Left cardiac atrium (tissue), 4 donors: Measurements from ENCODE around the gene SYNDIG1. TPM values are rescaled to one million over a fixed set of nuclear protein-coding genes. Genes with fewer than 3 reads are reported as not detected.

Experiments used
- ATAC-seq, 2 donors: fragments of 200-7000 bp; cut with Tn5 transposase; one replicate each; pipeline ENCODE4 v1.9.1; 2020; ENCODE audit warnings: mild to moderate bottlenecking in 2 of 2, moderate library complexity in 2 of 2
- DNase-seq: peaks from one replicate; pipeline ENCODE4 v3.0.0-alpha.2; 2020
- intact Hi-C, 2 donors: fragments of 100-400 bp; cut with DNase I; formaldehyde crosslinking; loops; one replicate each; pipeline versions ENCODE4 v1.14.1 to v1.15.1; 2022 to 2023
- total RNA-seq, 2 donors: library from RNA; stranded (reverse); fragmentation: NEBNext Ultra II Directional; extraction: Animal tissue kit (Norgen Biotek cat#: 25700); gene quantifications; one replicate each; pipeline ENCODE4 v1.2.1, GENCODE V29; 2021
- donor health status: DM: no; HTN: yes; CAD: no.
- donor health status: DM: no; HTN: yes; CAD: no; lungs with severe emphysema.
- donor health status: DM: yes; HTN: yes; CAD: no.
- donor health status: Dilated cardiomyopathy.

Gene SYNDIG1
- total RNA-seq, 2 donors from 2014 or later, result 16.7 to 28.4 TPM

DNA sequence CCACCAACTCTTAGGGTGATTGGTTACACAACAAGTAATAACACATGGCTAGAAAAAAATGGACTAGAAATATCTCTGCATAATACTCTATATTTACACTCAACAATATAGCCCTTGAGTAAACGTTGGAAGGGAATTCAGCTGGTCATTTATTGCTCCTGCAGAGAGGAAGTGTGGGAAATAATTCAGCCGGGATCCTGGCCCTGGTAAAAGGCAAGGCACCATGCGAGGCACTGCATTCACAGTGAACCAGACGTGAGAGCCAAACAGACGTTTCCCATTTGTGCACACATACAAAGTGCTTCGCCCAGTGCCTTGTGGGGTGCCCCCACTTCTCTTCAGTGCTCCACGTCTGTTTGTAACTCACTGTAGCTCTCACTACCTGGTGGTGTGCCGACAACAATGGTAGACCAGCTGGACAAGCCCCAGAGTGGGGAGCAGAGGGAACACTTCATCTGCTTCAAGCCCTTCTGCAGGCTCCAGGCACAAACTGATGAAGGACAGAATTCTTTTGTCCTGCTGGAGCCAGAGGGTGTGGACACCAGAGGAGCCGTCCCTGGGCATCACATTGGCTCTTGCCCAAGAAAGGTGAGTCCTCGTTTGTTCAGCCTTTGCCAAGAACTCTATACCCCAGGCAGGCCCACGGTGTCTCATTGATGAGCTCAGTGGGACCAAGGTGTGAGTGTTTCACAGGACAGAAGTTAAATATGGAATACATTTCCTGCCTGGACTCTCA lies 18.8 kb downstream of the SYNDIG1 start:
- intact Hi-C loops, result no loop called here
- ATAC-seq, result no peak
- DNase-seq, result no peak

DNA sequence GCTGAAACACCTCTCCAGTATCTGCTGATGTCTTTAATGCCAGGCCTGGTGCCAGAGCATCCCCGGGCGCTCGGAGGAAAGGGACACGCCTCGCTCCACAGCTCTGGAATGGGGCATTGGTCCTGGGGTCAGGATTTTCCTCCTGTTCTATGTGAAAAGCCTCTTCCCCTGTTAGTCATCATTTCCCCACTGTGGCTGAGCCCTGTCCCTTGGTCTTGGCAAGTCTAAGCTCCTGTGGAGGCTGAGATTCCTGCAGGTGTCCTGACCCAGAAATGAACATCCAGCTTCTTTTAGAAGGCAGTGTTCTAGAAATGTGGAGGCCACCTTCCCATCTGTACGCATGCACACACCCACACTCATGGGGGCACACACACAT lies 19.4 kb downstream of the SYNDIG1 start:
- ATAC-seq (no peak), DNase-seq (no peak)
- intact Hi-C loops, result no loop called here

DNA sequence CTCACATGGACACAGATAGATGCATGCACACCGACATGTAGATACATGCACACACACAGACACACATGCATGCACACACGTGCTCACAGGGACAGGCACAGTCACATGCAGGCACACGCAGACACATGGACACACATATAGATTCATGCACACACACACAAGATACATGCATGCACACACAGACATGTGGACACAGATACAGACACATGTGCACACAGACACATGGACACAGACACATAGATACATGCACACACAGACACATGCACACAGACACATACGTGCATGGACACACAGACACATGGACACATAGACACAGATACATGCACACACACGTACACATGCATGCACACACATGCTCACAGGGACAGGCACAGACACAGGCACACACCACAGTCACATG lies 19.8 kb downstream of the SYNDIG1 start:
- ATAC-seq (no peak), DNase-seq (no peak)
- intact Hi-C loops, result no loop called here

DNA sequence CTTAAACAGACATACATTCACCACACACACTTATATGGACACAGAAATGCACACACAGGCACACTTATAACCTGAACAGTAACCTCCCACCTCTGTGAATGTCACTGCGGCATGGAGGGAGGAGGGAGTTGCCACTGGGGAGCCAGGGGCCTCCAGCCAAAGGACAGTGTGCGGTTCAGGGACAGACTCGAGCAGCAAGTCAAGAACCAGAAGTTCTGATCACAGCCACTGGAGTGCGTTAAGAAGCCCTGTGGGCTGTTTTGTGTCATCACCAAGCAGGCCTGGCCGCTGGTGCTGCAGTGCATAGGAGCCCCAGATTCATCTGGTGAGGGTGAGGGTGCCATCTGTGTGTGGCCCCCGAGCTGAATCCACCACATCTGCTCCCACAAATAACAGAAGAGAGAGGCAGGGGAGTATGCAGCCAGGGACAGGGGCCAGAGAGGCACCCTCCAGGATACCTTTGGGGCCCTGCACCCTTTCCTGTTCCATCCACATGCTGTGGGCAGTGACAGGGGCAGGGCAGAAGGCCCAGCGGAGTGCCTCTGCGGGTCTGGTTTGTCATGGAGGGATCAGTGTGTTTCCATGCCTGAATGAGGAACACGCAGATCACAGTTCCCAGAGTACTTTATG lies 20.3 kb downstream of the SYNDIG1 start:
- intact Hi-C loops, result no loop called here
- DNase-seq (no peak), ATAC-seq (no peak)

DNA sequence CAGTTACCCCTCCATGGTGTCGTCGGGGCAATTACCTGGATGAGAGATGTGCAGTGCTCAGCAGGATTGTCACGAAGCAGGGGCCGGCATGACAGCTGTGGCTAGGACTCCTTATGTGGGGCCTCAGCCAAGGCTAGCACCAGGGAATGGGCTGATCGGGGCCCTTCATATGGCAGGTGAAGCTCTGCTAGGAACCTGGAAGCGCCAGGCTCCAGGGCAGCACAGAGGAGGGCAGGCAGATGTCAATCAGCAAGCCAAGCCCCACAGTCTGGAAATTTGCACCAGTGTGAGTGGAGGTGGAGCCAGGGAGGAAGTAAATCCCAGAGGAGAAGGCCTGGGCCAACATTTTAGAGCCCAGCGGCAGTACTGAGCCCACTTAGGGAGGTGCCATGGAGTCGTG lies 21.2 kb downstream of the SYNDIG1 start:
- no peak for DNase-seq
- intact Hi-C loops, result no loop called here
- ATAC-seq, result no peak

DNA sequence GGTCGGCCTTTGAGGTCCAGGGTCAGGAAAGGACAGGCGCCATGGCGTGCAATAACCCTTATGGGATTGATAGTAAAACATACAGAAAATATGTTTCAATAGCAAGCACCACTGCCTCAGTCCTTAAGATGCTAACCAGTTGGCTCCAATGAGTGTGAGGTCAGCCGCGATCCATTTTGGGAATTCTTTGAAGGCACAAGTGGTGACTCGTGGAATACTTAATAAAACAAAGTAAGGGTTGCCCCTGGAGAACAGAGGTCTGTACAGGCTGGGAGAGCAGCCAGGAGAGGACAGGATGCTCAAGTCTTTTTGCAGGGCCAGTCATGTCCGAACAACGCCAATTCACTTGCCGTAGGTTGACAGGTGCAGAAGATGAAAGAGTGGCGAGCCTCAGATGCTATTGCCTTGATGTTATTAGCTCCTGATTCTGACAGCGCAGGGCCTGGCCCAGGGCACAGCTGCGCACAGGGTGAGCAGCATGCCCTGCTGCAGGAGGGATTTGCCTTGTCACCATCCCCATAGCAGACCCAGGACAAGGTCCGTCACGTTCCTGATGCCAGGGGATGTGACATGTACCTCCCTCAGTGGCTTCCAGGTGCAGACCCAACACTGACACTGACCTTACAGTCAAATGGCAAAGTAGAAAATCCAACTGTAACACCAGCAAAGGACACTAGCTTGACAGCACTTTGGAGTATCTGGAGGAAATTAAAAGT lies 21.8 kb downstream of the SYNDIG1 start:
- ATAC-seq (no peak), DNase-seq (no peak)
- intact Hi-C loops, result no loop called here

DNA sequence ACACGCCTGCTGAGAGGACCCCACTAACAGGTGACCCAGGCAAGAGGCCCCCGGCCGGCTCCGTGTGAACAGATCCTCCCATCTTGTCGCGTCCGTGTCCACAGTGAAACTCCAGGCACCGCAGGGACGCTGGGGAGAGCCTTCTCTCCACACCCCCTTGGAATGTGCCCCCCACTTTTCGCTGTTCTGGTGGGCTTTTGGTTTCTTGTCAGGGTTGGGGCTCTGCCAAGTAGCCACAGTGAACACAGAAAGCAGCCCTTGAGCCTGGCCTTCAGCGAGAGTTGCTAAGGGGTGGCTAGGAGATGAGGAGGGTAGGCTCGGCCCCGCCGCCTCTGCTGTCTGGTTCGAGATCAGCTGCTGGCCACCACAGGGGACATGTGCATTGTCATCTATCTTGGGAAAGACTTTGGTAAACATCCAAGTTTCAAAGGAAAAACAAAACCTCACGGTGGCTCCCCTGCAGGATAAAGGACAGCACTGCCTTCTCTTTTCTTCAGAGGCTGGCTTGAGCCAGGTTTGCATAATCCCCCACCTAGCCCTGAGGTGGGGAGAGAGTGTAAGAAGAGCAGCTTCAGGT lies 22.7 kb downstream of the SYNDIG1 start:
- DNase-seq (no peak), ATAC-seq (peak; percentile 14 to 45)
- intact Hi-C loops, result no loop called here

DNA sequence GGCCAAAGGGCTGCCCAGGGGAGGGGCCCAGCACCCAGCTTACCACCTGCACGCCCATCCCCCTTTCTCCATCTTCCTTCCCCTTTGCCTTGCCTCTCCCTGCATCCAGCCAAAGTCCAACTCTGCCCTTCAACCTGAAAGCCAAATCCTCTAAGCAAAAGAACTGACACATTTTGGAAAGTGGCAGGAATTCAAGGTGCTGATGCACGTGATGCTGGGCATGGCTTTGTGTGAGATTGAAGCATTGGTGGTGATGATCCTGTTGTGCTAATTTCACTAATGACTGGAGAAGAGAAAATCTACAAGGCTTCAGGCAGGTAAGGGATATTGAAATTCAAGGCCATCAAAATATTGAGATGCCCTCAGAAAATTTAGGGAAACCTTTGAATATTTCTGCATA lies 23.3 kb downstream of the SYNDIG1 start:
- intact Hi-C loops, result no loop called here
- no peak for ATAC-seq
- no peak for DNase-seq

DNA sequence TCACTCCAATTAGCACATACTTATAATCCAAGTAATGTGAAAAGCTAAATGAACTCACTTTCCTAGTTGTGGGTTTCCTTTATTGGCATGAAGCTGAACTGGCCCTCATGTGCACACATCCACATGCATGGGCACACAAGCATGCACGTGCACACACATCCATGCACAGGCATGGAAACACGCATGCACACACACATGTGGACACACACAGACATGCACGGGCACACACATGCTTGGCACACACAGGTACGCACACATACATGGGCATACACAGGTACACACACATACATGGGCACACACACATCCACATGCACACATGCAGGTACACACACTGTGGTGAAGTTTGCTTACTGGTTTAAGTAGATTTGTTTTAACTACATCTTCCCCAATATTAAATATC lies 23.8 kb downstream of the SYNDIG1 start:
- intact Hi-C loops, result no loop called here
- ATAC-seq, result no peak
- no peak for DNase-seq

DNA sequence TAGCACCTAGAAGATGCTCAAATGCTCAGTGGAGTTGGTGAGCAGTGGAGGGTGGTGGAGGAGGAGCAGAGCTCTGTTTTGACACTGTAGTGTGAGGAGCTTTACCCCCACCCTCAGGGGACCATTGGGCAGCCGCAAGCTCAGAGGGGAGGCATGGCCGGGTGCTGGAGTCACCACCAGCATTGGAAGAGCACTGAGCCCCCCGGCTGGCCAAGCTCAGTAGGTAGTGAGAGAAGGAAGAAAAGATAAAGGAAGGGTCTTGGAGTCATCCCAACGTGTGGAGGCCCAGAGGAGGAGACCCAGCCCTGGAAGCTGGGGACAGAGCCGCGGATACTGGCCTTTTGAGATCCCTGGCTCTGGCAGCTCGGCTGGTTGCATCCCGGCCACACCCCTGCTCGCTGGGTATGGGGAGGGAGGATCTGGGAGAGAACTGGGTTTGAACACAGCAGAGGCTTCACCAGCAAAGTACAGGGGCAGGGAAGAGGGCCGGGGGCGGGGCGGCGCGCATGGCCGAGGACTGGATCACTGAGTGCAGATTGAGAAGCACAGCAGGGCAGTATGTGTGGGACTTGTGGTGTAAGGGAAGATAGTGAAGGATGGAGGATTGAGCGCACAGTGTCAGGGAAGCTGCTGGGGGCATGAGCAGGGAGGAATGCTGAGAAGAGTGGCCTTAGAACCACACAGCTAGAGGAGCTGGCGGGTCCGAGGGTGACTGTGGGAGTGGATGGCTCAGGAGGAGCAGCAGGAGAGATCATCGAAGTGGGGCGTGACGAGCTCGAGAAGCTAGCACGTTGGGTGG lies 24.4 kb downstream of the SYNDIG1 start:
- ATAC-seq (no peak), DNase-seq (no peak)
- intact Hi-C loops, result no loop called here

DNA sequence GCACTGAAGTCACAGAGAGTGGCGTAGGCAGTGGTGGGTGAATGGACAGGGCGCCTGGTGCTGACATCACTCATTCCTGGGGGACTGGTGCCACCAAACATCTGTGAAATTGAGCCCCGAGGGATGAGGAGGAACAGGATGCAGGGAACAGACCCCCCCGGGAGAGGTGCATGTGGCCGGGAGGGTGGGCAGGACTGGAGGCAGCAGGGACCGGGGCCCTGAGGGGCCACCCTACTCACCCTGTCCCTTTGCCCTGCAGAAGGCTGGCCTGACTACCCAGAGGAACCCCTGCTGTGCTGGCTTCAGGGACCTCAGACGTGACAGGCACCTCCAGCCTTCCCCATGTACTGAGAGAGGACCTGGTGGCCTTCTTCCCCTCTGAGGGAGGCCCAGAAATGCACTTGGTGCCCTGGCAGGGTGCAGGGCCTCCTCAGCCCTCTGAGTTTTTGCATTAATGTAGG lies 25.1 kb downstream of the SYNDIG1 start:
- no peak for DNase-seq
- intact Hi-C loops, result no loop called here
- ATAC-seq, result no peak

DNA sequence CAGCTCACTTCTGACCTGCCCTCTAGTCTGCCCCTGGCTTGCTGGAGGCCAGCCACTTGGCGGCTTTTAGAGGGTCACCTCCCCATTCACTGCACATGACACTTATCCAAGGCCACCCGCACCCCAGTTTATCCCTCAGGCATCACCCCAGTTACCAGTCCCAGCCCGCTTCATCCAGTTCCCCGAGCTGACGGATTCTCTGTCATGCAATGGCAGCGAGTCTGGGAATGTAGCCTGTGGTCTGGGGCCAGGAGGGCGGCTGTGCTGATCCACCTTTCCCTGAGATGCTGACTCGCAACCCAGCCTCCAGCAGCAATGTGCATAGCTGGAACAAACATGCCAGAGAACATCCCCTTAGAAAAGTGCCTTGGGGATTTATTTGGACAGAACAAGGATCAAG lies 25.8 kb downstream of the SYNDIG1 start:
- DNase-seq (no peak), ATAC-seq (no peak)
- intact Hi-C loops, result no loop called here

DNA sequence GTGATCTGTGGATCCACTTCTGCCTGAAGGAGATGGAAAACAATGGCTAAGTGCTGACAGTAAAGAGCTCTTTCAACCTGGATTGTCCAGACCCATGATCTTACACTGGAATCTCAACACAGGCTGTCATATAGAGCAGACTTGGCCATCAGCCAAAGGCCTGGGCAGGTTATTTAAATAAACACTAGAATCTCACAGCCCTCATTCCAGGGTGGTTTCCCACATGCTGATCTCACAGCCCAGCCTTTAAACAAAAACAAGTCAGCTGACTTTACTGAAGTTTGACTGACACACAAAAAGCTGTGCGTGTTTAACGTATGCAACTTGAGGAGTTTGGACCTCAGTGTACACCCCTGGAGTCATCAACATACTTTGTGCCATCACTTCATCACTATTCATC lies 28.4 kb downstream of the SYNDIG1 start:
- DNase-seq (no peak), ATAC-seq (no peak)
- intact Hi-C loops, result no loop called here

DNA sequence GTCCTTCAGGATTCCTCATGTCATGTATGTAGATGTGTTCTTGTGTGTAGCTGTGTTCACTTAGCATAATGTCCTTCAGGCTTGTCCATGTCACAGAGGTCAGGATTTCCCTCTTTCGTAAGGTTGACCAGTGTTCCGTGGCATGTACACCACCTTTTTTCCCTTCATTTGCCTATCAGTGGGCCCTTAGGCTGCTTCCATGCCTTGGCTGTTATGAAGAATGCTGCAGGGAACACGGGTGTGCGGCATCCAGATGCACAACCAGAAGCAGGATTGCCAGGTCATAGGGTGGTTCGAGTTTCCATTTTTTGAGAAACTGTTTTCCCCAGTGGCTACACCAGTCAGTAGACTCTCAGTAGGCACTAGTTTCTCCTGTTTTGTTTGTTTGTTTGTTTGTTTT lies 29.2 kb downstream of the SYNDIG1 start:
- ATAC-seq (no peak), DNase-seq (no peak)
- intact Hi-C loops, result no loop called here

DNA sequence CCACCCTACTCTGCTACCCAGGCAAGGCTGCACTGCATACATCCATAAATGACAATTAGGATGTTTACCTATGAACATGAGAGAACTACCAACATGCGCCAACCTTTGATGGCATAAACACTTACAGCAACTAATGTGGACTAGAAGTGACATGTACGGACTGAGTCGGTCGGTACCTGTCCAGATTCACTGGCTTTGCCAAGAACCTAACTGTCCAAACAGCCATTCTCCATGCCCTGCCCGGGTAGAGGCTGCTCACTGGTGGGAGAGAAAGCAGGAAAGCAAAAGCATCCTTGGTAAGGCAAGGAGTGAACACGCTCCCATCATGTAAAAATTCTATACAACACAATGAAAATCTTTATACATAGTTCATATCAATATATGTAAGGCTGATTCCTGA lies 30.0 kb downstream of the SYNDIG1 start:
- ATAC-seq, result no peak

DNA sequence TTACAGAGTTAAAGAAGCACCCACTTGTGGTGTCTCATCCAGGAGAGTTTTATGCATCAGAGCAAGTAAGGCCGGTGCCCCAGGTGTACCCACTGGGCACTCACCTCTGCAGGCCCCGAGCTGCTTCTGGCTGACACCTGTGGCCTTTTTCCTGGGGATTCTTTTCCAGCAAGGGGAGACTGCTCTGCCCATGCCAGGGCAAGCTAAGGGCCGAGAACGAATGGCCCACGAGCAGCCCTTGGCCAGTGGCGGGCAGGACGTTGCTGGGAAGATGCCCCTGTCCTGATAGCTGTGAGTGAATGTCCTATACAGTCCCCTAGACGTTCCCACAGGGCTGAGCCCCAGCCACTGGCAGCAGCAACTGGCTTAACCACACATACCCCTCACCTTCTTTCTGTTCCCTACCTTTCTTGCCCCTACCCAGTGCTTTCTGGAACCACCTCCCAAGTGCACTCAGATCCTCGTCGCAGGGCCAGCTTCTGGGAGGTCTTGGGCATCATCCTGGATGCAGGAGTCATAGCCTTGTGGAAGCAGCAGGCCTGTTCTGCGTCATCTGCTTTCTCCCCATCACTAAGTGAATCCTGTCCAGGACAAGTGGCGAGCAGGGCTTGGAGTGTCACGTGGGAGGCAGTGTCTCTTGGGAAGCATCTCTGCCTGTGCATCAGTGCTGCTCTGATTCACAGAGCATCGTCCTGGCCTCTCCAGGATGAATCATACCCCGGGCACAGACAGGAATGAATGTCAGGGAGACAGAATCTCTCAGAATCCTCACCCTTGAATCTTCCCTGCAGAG lies 32.5 kb downstream of the SYNDIG1 start:
- intact Hi-C loops, result loop anchor here in 1 of 2 donors (5.0 kb wide), 3 partner anchors 35 to 130 kb away; partner anchors contain the start of gene SYNDIG1
- DNase-seq, result peak; percentile 71
- ATAC-seq, result peak; percentile 27 to 84

More for the DNA sequence above, 30.0 kb downstream of the SYNDIG1 start:
- intact Hi-C loops, result no loop called here
- no peak for DNase-seq

DNA sequence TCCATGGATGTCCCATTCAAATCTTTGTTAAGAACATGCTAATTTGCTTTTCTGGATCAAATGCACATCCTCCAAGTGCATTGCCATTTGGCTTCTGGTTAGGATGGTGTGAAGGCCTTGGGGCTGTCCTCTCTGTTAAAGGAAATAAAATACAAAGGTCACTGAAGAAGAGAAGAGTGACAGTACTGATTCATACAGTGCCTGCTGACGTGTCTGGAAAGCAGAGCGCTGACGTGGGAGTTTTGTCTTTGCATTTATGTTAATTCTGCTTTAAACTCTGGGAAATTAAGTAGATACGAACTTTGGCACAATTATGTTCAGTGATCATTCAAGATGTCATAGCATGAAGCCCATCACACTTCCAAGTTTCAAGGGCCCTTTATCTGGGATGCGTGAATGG lies 33.2 kb downstream of the SYNDIG1 start:
- intact Hi-C loops, result loop anchor here in 1 of 2 donors (5.0 kb wide), 3 partner anchors 35 to 130 kb away; partner anchors contain the start of gene SYNDIG1
- ATAC-seq, result peak in 1 of 2 donors; percentile 54
- DNase-seq, result no peak

DNA sequence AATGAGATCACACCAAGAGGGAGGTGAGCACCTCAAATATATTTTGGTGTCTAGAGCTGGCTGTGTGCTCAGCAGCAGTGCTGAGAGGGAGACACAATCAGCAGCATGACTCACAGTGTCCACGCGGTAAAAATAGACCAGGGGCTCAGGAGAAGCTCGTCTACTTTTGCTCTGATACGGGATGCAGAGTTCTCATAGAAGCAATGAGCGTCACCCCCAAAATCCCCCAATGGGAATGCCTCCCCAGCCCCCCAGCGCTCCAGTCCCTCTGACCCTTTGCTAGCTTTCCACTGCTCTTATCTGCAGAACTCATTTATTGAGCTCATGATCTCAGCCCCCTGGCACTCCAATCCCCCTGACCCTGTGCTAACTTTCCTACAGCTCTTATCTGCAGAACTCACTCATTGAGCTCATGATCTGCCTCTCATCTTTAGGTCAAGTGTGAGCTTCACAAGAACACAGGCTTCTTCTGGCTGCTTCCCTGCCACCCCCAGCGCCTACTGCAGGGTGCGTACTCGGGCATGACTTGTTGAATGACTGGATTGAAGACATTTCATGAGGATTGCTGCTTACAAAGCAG lies 34.0 kb downstream of the SYNDIG1 start:
- peak; percentile 83 to 89 for ATAC-seq
- intact Hi-C loops, result loop anchor here in 1 of 2 donors (5.0 kb wide), 3 partner anchors 36 to 129 kb away; partner anchors contain the start of gene SYNDIG1
- DNase-seq, result peak; percentile 57
